GM18517 (cell line): ENCODE results near the gene RNF167.

Source experiments
- ATAC-seq: cut with Tn5 transposase; IDR thresholded peaks from one replicate; pipeline ENCODE4 v1.9.1; 2021; ENCODE audit warnings: mild to moderate bottlenecking, moderate library complexity; ENCODE audit not compliant: unreplicated experiment

Gene RNF167

GRCh38 chr17:4950075-4950745, 10.1 kb downstream of the RNF167 start:
- no peak for ATAC-seq

DNA sequence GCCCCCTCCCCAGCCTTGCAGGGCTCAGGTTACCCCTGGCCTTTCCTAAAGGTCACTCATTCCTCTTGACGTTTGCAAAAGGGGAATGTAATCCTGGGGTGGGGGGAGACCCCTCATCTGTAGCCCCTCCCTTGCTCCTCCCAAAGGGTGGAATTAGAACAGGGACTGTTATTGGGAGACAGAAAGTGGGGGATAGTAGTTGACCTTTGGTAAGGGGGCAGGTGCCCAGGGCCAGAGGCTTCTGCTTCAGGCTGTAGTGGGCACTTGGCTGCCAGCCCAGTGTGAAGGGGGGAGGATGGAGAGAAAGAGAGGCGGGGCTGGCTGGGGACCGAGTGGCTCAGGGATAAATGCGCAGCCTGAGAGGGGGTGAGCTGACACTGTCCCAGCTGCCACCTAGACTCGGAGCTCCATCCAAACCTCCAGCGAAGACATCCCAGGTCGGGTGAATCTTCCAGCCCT, 10.7 kb downstream of the RNF167 start, which contains the start of gene ENO3:
ENO3 (plus strand) TSS at position 374 of the 459 bp plus-strand sequence. CDS start 711 bp downstream, outside the sequence.
- no peak for ATAC-seq

DNA sequence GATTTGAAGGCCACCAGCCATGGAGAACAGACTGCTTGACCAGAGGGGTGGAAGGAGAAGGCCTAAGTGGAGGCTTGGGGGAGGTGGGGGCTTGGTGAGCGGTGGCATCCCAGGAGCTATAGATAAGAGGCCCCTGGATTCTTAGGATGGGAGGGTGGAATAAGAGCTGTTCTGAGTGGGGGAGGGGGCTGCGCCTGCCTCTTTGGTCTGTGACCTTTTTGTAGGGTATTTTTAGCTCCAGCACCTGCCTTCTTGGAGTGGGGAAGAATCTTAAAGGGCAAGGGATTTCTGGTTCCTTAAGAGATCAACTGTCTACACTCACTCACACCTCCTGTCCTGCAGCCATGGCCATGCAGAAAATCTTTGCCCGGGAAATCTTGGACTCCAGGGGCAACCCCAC, 11.4 kb downstream of the RNF167 start:
- ATAC-seq, result no peak

DNA sequence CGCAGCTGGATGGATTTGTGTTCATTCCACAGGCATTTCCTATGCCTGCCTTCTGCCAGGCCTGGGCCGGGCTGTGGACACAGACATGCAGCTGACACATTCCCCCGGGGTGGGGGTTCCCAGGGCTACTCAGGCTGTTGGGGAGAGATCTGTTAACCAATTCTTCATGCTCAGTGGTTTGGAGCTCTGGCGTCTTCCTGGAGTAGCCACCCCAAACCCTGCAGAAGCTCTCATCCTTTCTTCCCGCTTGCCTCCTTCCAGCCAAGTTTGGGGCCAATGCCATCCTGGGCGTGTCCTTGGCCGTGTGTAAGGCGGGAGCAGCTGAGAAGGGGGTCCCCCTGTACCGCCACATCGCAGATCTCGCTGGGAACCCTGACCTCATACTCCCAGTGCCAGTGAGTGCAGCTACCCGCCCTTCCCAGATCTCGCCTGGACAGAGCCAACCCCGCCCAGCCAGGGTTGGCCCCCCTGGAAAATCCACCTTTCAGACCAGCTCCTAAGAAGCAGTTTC, 13.4 kb downstream of the RNF167 start:
- no peak for ATAC-seq

GRCh38 chr17:4955091-4955490, 15.0 kb downstream of the RNF167 start:
- no peak for ATAC-seq

DNA sequence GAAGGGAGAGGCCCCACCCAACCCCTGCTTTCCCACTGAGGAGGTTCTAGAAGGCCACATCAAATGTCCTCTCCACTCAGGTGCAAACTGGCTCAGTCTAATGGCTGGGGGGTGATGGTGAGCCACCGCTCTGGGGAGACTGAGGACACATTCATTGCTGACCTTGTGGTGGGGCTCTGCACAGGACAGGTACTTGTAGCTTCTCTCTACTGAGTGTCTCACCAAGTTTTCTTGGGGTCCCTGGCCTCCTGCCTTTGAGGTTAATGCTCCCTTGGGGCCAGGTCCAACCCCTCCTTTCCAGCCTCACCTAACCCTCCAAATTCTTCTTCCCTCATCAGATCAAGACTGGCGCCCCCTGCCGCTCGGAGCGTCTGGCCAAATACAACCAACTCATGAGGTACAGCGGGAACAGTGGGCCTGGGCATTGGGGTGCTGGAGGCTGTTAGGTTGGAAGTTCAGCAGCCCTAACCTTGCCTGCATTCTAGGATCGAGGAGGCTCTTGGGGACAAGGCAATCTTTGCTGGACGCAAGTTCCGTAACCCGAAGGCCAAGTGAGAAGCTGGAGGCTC, 16.5 kb downstream of the RNF167 start:
- no peak for ATAC-seq

- ATAC-seq, result no peak
Measured at GRCh38 chr17:4958102-4958501, 18.0 kb downstream of the RNF167 start.

DNA sequence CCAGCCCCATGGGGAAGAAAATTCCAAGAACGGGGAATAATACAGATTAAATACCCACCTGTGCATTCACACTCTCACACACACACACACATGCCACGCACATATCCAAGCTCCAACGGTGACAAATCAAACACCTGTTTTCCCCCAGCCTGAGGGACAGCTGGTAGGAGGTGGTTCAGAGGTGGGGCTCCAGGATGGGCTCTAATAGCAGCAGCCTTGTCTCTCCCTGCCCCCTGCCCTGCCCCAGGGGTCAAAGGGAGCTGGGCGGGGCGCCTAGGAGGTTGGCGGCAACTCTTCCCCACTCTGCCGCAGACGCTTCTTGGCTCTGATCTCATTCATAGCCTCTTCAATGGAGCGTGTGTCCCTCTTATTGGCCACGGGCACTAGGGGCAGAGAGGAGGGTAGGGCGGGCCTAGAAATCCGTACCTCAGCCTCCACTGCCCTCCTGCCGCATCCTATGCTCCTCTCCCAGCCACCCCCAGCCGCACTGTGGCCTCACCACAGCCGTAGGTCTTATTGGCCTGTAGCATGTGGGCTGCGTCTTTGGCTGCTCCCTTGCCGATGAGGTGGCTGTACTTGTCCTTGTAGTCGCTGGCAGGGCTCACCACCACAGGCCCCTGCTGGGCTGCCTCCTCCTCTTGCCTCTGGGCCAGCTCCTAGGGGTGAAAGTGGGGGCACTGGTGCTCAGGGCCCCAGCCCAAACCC, 19.3 kb downstream of the RNF167 start:
- ATAC-seq, result no peak

DNA sequence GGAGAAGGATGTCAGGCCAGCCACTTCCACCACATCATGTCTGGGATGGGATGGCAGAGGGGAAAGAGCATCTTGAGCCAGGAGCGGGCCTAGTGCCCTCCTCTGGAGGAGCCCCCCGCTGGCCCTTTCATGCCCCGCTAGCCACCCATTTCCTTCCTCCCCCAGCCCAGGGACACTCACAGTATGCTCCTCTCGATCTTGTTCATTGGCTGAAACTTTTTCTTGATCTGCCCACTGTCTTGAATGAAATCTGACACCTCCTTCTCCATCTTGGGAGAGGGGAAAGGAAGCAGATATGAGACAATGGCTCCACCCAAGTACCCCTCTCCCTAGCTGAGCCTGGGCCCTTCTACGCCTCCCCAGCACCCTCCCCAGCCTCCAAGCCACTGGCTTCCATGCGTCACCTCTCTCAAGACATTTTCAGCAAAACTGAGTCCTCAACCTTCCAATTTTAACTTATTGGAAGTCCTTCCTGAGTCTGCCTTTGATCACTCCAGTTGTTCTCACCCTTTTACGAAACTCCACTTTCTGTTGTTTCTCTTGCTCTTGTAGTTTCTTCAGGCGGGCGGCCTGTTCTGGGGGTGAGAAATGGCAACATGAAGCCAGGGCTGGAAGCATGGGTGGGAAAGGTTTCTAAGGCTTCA, 20.3 kb downstream of the RNF167 start:
- no peak for ATAC-seq

GRCh38 chr17:4965311-4965986, 25.4 kb downstream of the RNF167 start:
- ATAC-seq, result no peak

DNA sequence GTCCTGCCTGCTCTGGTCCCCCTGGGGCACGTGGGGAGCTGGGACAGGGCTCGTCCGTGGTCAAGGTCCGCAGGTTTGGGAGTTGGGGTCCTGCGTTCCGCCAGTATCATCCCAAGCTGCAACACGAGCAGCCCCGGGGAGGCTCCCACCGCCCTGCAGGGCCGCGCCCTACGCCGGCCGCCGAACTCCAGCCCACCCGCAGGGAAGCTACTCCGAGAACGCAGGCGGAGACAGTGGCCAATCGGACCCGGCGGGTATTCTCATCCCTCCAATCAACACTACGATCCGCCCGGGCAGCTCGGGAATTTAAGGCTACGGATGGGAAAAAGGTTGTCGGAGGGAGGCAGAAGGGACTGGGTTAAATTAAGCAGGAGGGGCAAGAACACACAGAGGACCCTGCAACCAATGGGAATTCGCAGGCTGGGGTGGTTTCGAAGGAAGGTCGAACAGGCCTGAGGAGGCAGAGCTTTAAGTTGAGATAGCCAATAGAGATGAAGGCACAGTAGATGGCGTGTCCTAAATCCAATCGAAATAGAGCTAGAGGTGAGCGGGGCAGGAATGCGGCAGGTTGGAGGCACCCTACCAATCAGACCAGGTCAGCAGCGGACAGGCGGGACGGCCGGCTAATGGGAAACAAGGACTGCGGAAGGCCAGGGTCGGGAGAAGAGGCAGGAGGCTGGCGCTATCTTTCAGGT, 26.9 kb downstream of the RNF167 start:
- ATAC-seq, result peak; percentile 85

- peak; percentile 66 for ATAC-seq
Measured at GRCh38 chr17:4967539-4968485, 27.7 kb downstream of the RNF167 start, which contains the start of gene SPAG7. TSS of gene SPAG7 (minus strand) at chr17:4967817. CDS start at chr17:4967804, 13 bp downstream.

DNA sequence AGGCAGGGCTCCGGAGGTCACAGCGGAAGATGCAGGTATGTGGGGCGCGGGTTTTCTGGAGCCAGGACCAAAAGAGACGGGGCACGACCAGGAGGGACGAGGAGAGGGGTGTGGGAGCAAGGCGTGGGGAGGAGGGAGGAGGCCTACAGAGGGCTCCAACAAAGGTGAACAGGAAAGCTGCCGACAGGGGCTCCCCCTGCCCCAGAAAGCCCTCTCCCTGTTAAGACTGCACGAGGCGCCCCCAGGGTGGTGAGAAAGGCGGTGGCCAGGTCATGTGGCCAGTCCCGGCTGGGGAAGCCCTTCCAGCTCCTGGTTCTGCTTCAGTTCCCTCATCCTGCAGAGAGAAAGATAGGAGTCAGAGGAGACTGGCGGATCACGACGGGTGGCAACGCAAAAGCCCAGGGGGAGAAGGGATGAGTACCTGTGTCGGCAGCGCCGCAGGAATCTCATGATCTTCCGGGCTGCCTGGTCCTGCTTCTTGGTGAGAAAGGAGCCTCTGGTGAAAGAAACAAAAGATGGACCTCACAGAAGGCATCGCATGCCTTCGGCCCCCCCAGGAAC, 28.5 kb downstream of the RNF167 start:
- no peak for ATAC-seq

GRCh38 chr17:4969047-4969550, 29.0 kb downstream of the RNF167 start:
- ATAC-seq, result no peak

DNA sequence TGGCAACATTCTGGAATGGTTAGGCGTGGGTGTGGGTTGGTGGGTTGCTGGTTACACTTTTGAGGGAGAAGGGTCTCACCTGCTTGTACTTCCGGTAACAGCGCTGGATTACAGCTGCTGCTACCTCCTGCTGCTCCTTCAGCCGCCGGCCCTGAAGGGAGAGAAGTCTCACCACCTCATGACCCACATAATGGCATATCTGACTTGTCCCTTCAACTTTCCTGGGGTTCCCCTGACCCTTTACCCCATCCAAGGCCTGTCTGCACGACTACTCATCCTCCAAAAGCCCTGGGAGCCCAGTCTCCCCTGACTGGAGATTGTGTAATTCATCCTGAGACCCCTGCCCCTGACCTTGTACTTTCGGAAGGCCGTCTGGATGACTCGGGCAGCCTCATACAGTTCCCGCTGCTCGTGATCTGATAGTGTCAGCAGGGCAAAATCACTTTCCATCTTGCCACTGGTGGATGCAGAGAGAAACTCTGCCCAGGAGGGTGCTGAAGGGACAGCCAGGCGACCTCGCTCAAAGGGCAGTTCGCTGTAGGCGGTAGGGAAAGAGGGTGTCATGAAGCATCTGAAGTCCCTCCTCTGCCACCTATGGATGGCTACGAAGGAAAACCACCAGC, 29.6 kb downstream of the RNF167 start:
- ATAC-seq, result no peak

GRCh38 chr17:4970273-4970672, 30.2 kb downstream of the RNF167 start:
- no peak for ATAC-seq

GRCh38 chr17:4971826-4972225, 31.8 kb downstream of the RNF167 start:
- ATAC-seq, result no peak

DNA sequence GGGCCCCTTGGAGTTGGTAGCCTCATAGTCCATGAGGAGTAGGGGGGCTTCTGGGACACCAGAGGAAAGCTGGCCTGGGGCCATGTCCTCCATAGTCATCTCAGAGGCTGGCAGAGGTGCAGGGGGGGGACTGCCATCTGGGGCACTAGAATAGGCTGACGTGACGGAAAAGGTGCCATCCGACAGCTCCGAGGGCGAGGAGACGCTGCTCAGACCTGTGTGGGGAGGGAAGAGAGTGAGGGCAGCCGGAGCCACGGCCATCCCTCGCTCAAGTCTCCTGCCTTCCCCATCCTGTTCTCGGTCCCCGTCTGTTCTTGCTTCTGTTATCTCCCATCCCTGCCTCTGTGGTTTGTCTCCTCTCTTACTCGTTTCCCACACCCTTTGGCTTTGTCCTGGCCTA, 32.3 kb downstream of the RNF167 start:
- no peak for ATAC-seq
